Progenitor cell of endocrine pancreas (in vitro differentiated cells): Measurements from ENCODE around the gene DCHS2. TPM values are rescaled to one million over a fixed set of nuclear protein-coding genes. Genes with fewer than 3 reads are reported as not detected.

ENCODE experiments used
- DNase-seq: peaks from one replicate; pipeline ENCODE4 v3.0.0; 2021; ENCODE audit warnings: low spot score; ENCODE audit not compliant: unreplicated experiment
- H3K27ac Mint-ChIP-seq: 2 replicates; pipeline ENCODE4 v1.8.0; 2021; ENCODE audit warnings: mild to moderate bottlenecking, moderate library complexity, mixed read lengths
- H3K27me3 Mint-ChIP-seq: 2 replicates; pipeline ENCODE4 v1.8.0; 2021; ENCODE audit warnings: mixed read lengths
- H3K36me3 Mint-ChIP-seq: 2 replicates; pipeline ENCODE4 v1.8.0; 2022; ENCODE audit warnings: mixed read lengths; ENCODE audit not compliant: insufficient read depth
- H3K4me1 Mint-ChIP-seq: 2 replicates; pipeline ENCODE4 v1.8.0; 2021; ENCODE audit warnings: low read depth, mixed read lengths
- H3K4me3 Mint-ChIP-seq: 2 replicates; pipeline ENCODE4 v1.8.0; 2021; ENCODE audit warnings: low read depth, mild to moderate bottlenecking, moderate library complexity, mixed read lengths
- H3K9me3 Mint-ChIP-seq: 2 replicates; pipeline ENCODE4 v1.8.0; 2021; ENCODE audit warnings: low read depth, mixed read lengths
- total RNA-seq: library from RNA; stranded (reverse); gene quantifications from 2 replicates; pipeline ENCODE4 v1.2.1, GENCODE V29; 2021
- TF ChIP-seq, protein P1 (sequence below): fragments of 200-600 bp; sonication (generic); IDR thresholded peaks from one replicate; pipeline ENCODE4 v1.5.0; 2021; ENCODE audit warnings: antibody characterized with exemption, mild to moderate bottlenecking; ENCODE audit not compliant: unreplicated experiment

Gene DCHS2
- total RNA-seq, 1 donor from 2014 or later: 0.43 TPM

DNA sequence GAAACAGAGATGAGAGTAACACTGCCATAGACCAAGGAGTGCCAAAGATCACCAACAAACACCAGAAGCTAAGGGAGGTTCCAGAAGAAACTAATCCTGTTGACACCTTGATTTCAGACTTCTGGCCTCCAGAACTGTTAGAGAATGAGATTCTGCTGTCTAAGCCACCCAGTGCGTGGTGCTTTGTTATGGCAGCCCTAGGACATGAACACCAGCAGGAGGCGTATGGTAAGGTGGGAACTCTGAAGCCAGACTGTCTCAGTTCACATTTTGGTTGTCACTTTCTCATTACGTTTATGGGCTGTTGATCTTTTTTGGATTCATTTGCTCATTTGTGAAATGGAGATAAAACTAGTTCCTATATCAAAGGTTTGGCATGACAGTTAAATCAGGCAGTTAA is 142.9 kb downstream of the DCHS2 start:
- Mint-ChIP-seq H3K9me3 (no peaks in the 10 kb centered on the region), H3K4me1 (no peaks in the 10 kb centered on the region), H3K4me3 (no peak overlapping the region), H3K27me3 (no peaks in the 10 kb centered on the region), H3K36me3 (no peaks in the 10 kb centered on the region), H3K27ac (no peak overlapping the region)
- DNase-seq: no peak
- TF ChIP-seq, protein P1, sequence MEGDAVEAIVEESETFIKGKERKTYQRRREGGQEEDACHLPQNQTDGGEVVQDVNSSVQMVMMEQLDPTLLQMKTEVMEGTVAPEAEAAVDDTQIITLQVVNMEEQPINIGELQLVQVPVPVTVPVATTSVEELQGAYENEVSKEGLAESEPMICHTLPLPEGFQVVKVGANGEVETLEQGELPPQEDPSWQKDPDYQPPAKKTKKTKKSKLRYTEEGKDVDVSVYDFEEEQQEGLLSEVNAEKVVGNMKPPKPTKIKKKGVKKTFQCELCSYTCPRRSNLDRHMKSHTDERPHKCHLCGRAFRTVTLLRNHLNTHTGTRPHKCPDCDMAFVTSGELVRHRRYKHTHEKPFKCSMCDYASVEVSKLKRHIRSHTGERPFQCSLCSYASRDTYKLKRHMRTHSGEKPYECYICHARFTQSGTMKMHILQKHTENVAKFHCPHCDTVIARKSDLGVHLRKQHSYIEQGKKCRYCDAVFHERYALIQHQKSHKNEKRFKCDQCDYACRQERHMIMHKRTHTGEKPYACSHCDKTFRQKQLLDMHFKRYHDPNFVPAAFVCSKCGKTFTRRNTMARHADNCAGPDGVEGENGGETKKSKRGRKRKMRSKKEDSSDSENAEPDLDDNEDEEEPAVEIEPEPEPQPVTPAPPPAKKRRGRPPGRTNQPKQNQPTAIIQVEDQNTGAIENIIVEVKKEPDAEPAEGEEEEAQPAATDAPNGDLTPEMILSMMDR: no peak

GRCh38 chr4:154345359-154345758 is 146.2 kb downstream of the DCHS2 start:
- H3K27ac Mint-ChIP-seq: no peak overlapping the region

GRCh38 chr4:154344686-154345085 is 146.9 kb downstream of the DCHS2 start:
- Mint-ChIP-seq H3K27me3 (no peaks in the 10 kb centered on the region), H3K4me3 (no peak overlapping the region), H3K27ac (no peak overlapping the region), H3K9me3 (no peaks in the 10 kb centered on the region), H3K36me3 (no peaks in the 10 kb centered on the region), H3K4me1 (no peaks in the 10 kb centered on the region)
- no peak for DNase-seq
- TF ChIP-seq, protein P1: peak; percentile 20

More at GRCh38 chr4:154345359-154345758, 146.2 kb downstream of the DCHS2 start:
- Mint-ChIP-seq H3K4me1 (no peaks in the 10 kb centered on the region), H3K9me3 (no peaks in the 10 kb centered on the region), H3K27me3 (no peaks in the 10 kb centered on the region), H3K36me3 (no peaks in the 10 kb centered on the region), H3K4me3 (no peak overlapping the region)
- no peak for DNase-seq
- TF ChIP-seq, protein P1: no peak

DNA sequence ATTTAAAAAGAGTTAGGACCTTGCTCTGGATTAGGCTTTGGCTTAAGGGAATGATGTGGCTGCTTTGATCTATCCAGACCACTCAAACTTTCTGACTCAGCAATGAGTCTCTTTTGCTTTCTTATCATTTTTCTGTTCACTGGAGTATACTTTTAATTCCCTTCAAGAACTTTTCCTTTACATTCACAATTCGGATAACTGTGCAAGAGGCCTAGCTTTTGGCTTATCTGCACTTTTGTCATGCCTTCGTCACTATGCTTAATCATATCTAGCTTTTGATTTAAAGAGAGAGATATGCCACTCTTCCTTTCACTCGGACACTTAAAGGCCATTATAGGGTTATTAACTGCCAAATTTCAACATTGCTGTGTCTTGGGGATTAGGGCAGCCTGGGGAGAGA is 147.9 kb downstream of the DCHS2 start:
- no peak for DNase-seq
- H3K4me3 Mint-ChIP-seq: no peak overlapping the region
- H3K36me3 Mint-ChIP-seq: no peaks in the 10 kb centered on the region
- no peaks in the 10 kb centered on the region for H3K27me3 Mint-ChIP-seq
- TF ChIP-seq, protein P1: no peak
- no peak overlapping the region for H3K27ac Mint-ChIP-seq
- H3K9me3 Mint-ChIP-seq: no peaks in the 10 kb centered on the region
- no peaks in the 10 kb centered on the region for H3K4me1 Mint-ChIP-seq

DNA sequence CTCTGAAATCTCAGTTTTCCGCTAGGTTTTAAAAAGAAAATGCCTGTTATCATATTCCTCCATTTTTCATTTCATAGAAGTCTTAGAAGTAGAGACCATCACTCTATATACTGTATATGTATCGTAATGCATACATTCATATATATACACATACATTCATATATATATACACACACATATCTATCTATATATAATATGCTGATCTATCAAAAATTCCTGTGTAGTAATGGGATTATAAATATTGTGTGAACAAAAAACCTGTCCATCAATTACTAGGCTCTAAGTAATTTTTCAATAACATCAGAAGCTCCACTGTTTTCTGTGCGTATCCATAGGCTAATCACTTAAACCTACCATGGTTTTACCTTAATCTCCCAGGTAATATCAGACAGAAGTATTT is 150.2 kb downstream of the DCHS2 start:
- Mint-ChIP-seq H3K9me3 (no peaks in the 10 kb centered on the region), H3K27me3 (no peaks in the 10 kb centered on the region), H3K4me1 (no peaks in the 10 kb centered on the region), H3K36me3 (no peaks in the 10 kb centered on the region), H3K27ac (no peak overlapping the region), H3K4me3 (no peak overlapping the region)
- TF ChIP-seq, protein P1: no peak
- no peak for DNase-seq
